ENCODE results near the gene PHOX2B.

Gene PHOX2B

GRCh38 chr4:41725254-41725653 is 23.3 kb downstream of the PHOX2B start:
- TF ChIP-seq CTCF (IDR thresholded peaks at IDR 0.05; ENCODE audit: low read length, missing control alignments): no peak

DNA sequence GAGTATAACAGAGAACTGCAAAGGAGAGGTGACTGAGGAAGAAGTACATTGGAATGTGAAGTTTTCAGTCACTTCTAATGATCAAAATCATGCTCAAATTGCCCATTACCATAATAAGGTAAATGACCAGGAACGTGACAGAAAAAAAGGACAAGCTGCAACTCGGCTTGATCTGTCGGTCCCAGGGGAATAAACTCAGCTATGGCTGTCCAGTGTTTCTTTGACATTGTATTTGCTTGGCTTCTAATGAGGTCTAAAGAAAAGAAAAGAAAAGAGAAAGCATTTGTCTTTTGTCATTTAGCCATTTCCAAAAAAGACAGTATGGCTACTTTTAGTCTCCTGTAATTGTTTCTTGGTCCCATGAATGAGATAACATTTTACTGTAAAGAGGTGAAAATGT is 25.2 kb downstream of the PHOX2B start:
- H3K4me3 ChIP-seq (replicated peaks; ENCODE audit: low read depth, low read length): no peak overlapping the region
- no peak for DNase-seq (ENCODE audit: low read depth)
- no peak for TF ChIP-seq CTCF (IDR thresholded peaks at IDR 0.05; ENCODE audit: low read length, missing control alignments)

More at GRCh38 chr4:41725254-41725653, 23.3 kb downstream of the PHOX2B start:
- no peak for DNase-seq (ENCODE audit: low read depth)
- no peak overlapping the region for H3K4me3 ChIP-seq (replicated peaks; ENCODE audit: low read depth, low read length)

DNA sequence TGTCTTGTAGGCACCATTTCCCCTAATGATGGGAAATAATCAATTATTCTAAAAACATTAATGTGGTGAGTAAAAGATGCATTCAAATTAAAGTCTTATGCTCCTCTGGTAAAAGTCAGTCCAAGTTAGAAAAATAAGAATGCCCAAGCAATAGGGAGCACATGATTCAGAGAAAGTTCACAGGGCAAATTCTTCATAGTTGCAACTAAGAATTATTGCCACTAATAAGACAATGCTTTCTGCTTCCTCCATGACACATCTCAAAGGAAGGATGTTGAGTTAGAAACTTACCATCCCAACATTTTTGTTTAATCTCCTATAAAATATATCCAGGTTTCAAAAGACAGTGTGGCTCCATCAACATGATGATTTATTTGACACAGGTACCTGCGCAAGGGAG is 26.3 kb downstream of the PHOX2B start:
- TF ChIP-seq CTCF (IDR thresholded peaks at IDR 0.05; ENCODE audit: low read length, missing control alignments): no peak
- no peak overlapping the region for H3K4me3 ChIP-seq (replicated peaks; ENCODE audit: low read depth, low read length)
- no peak for DNase-seq (ENCODE audit: low read depth)

- no peak for DNase-seq (ENCODE audit: low read depth)
- TF ChIP-seq CTCF (IDR thresholded peaks at IDR 0.05; ENCODE audit: low read length, missing control alignments): no peak
- H3K4me3 ChIP-seq (replicated peaks; ENCODE audit: low read depth, low read length): no peak overlapping the region
These were observed 29.1 kb downstream of the PHOX2B start for GRCh38 chr4:41719417-41719816.

DNA sequence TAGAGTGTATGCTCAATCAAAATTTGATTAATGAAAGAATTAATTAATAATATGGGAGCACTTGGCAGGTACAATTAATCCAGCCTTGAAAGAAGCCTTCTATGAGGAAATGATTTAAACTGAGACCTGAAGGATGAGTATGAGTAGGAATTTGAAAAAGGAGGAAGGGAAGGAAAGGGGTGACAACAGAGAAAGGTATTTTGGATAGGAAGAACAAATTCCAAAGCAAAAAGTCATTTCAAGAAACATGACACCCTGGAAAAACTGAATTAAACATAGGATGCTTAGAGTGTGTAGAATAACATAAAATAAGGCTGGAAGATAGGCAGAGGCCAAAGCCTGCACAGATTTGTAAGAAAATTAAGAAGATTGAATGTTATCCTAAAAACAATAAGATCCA is 29.6 kb downstream of the PHOX2B start:
- no peak for TF ChIP-seq CTCF (IDR thresholded peaks at IDR 0.05; ENCODE audit: low read length, missing control alignments)
- H3K4me3 ChIP-seq (replicated peaks; ENCODE audit: low read depth, low read length): no peak overlapping the region
- no peak for DNase-seq (ENCODE audit: low read depth)

DNA sequence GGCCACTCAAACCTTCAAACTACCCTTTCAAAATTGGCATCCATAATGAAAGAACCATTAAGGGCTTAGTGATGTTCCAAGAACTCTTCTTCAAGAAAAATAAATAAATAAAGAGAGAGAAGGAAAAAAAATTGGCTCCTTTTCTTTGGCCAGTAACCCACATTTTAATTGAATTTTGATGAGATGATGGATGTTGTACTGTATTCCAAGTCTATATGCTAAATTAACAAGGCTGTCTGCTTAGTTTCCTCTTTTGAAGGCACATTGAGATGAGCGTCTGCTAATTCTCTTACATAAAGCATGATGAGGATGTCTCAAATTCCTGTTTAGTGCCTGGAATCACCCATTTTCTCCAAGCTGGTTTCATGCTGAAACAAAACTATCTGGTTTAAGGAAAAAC is 33.4 kb downstream of the PHOX2B start:
- H3K4me3 ChIP-seq (replicated peaks; ENCODE audit: low read depth, low read length): no peak overlapping the region
- no peak for DNase-seq (ENCODE audit: low read depth)
- no peak for TF ChIP-seq CTCF (IDR thresholded peaks at IDR 0.05; ENCODE audit: low read length, missing control alignments)

DNA sequence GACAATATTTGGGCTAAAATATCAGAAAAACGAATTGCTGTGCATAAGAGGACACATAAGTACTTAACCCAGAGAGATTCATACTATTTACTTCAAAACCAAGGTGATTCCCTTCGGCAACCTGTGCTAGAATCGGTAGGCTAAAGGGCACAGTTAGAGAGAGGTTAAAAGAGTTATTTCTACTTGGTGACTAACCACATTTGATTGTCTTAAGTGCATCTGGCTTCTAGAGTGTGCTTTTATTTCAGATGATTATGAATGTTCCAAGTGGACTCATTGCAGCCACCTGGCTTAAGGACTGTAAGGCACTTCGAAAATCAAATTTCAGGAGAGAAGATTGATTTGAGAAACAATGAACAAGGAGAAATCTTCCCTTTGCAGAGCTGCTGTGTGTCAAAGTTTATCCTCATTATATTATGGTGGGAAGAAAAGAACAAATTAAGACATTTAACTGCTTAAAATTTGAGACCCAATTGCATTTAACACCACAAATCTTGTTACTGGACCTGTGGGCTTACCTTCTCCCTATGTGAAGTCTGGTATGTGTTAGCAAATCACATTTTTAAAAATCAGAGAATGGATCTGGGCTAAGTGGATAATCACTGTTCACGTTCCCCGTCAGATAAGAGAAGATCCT is 34.0 kb downstream of the PHOX2B start:
- no peak overlapping the region for H3K4me3 ChIP-seq (replicated peaks; ENCODE audit: low read depth, low read length)
- no peak for DNase-seq (ENCODE audit: low read depth)
- no peak for TF ChIP-seq CTCF (IDR thresholded peaks at IDR 0.05; ENCODE audit: low read length, missing control alignments)
